ENCODE measurements around the gene AGBL1. TPM values are rescaled to one million over a fixed set of nuclear protein-coding genes. Genes with fewer than 3 reads are reported as not detected.

AGBL1 gene
- total RNA-seq = not detected

GRCh38 chr15:86079508-86080266 is at the start of gene AGBL1:
TSS of gene AGBL1 (plus strand) at chr15:86079871.
- H3K36me3 Mint-ChIP-seq = no peaks in the 10 kb centered on the region
- H3K9me3 Mint-ChIP-seq = no peaks in the 10 kb centered on the region
- DNase-seq (ENCODE audit: low spot score in 2 of 2) (no peak), ATAC-seq (no peak)
- no peak within 1 kb of the TSS for H3K27ac Mint-ChIP-seq

- Mint-ChIP-seq H3K9me3 (no peaks in the 10 kb centered on the region), H3K36me3 (no peaks in the 10 kb centered on the region), H3K27ac (no peak overlapping the region)
- no peak for DNase-seq (ENCODE audit: low spot score in 2 of 2)
- ATAC-seq = no peak
Observed at GRCh38 chr15:86034904-86035303, 44.8 kb upstream of the AGBL1 start.

- Mint-ChIP-seq H3K9me3 (no peaks in the 10 kb centered on the region), H3K36me3 (no peaks in the 10 kb centered on the region), H3K27ac (no peak overlapping the region)
- no peak for DNase-seq (ENCODE audit: low spot score in 2 of 2)
- no peak for ATAC-seq
Observed at GRCh38 chr15:86036243-86036642, 43.4 kb upstream of the AGBL1 start.

- Mint-ChIP-seq H3K27ac (no peak overlapping the region), H3K9me3 (no peaks in the 10 kb centered on the region), H3K36me3 (no peaks in the 10 kb centered on the region)
- ATAC-seq = no peak
- DNase-seq (ENCODE audit: low spot score in 2 of 2) = no peak
Observed at GRCh38 chr15:86038491-86038890, 41.2 kb upstream of the AGBL1 start.

- Mint-ChIP-seq H3K9me3 (no peaks in the 10 kb centered on the region), H3K27ac (no peak overlapping the region), H3K36me3 (no peaks in the 10 kb centered on the region)
- ATAC-seq = no peak
- no peak for DNase-seq (ENCODE audit: low spot score in 2 of 2)
Observed at GRCh38 chr15:86040356-86041033, 39.2 kb upstream of the AGBL1 start.

- DNase-seq (ENCODE audit: low spot score in 2 of 2) = no peak
- Mint-ChIP-seq H3K36me3 (no peaks in the 10 kb centered on the region), H3K9me3 (no peaks in the 10 kb centered on the region), H3K27ac (no peak overlapping the region)
- no peak for ATAC-seq
Observed at GRCh38 chr15:86041399-86041798, 38.3 kb upstream of the AGBL1 start.

- ATAC-seq (no peak), DNase-seq (ENCODE audit: low spot score in 2 of 2) (no peak)
- Mint-ChIP-seq H3K27ac (no peak overlapping the region), H3K9me3 (no peaks in the 10 kb centered on the region), H3K36me3 (no peaks in the 10 kb centered on the region)
Observed at GRCh38 chr15:86042226-86042625, 37.4 kb upstream of the AGBL1 start.

GRCh38 chr15:86044981-86045380 is 34.7 kb upstream of the AGBL1 start:
- H3K9me3 Mint-ChIP-seq = no peaks in the 10 kb centered on the region
- H3K27ac Mint-ChIP-seq = no peak overlapping the region
- no peak for DNase-seq (ENCODE audit: low spot score in 2 of 2)
- ATAC-seq = no peak
- no peaks in the 10 kb centered on the region for H3K36me3 Mint-ChIP-seq

GRCh38 chr15:86054338-86054737 is 25.3 kb upstream of the AGBL1 start:
- DNase-seq (ENCODE audit: low spot score in 2 of 2) = no peak
- Mint-ChIP-seq H3K36me3 (no peaks in the 10 kb centered on the region), H3K9me3 (no peaks in the 10 kb centered on the region), H3K27ac (no peak overlapping the region)
- ATAC-seq = no peak

GRCh38 chr15:86055688-86056087 is 24.0 kb upstream of the AGBL1 start:
- H3K9me3 Mint-ChIP-seq = no peaks in the 10 kb centered on the region
- ATAC-seq (no peak), DNase-seq (ENCODE audit: low spot score in 2 of 2) (no peak)
- H3K36me3 Mint-ChIP-seq = no peaks in the 10 kb centered on the region
- no peak overlapping the region for H3K27ac Mint-ChIP-seq

GRCh38 chr15:86059851-86060250 is 19.8 kb upstream of the AGBL1 start:
- ATAC-seq (no peak), DNase-seq (ENCODE audit: low spot score in 2 of 2) (no peak)
- Mint-ChIP-seq H3K27ac (no peak overlapping the region), H3K36me3 (no peaks in the 10 kb centered on the region), H3K9me3 (no peaks in the 10 kb centered on the region)

- H3K9me3 Mint-ChIP-seq = no peaks in the 10 kb centered on the region
- DNase-seq (ENCODE audit: low spot score in 2 of 2) = no peak
- no peaks in the 10 kb centered on the region for H3K36me3 Mint-ChIP-seq
- no peak overlapping the region for H3K27ac Mint-ChIP-seq
- no peak for ATAC-seq
Observed at GRCh38 chr15:86060674-86061073, 19.0 kb upstream of the AGBL1 start.

- ATAC-seq = no peak
- DNase-seq (ENCODE audit: low spot score in 2 of 2) = no peak
- Mint-ChIP-seq H3K9me3 (no peaks in the 10 kb centered on the region), H3K27ac (no peak overlapping the region), H3K36me3 (no peaks in the 10 kb centered on the region)
Observed at GRCh38 chr15:86061581-86061980, 18.1 kb upstream of the AGBL1 start.

GRCh38 chr15:86062646-86063243 is 16.9 kb upstream of the AGBL1 start:
- Mint-ChIP-seq H3K36me3 (peaks cover 0 to 5% of the 10 kb centered on the region in 2 donors), H3K27ac (no peak overlapping the region), H3K9me3 (peaks cover 4 to 6% of the 10 kb centered on the region in 2 donors)
- DNase-seq (ENCODE audit: low spot score in 2 of 2) (no peak), ATAC-seq (no peak)

- peaks cover 0 to 5% of the 10 kb centered on the region in 2 donors for H3K36me3 Mint-ChIP-seq
- DNase-seq (ENCODE audit: low spot score in 2 of 2) = no peak
- ATAC-seq = no peak
- H3K27ac Mint-ChIP-seq = no peak overlapping the region
- H3K9me3 Mint-ChIP-seq = peaks cover 4 to 6% of the 10 kb centered on the region in 2 donors
Observed at GRCh38 chr15:86063356-86064095, 16.1 kb upstream of the AGBL1 start.

- Mint-ChIP-seq H3K36me3 (peaks cover 0 to 5% of the 10 kb centered on the region in 2 donors), H3K27ac (no peak overlapping the region), H3K9me3 (peaks cover 4 to 6% of the 10 kb centered on the region in 2 donors)
- DNase-seq (ENCODE audit: low spot score in 2 of 2) = no peak
- no peak for ATAC-seq
Observed at GRCh38 chr15:86064326-86064725, 15.3 kb upstream of the AGBL1 start.
